K562 (cell line): ENCODE measurements around the gene TCL1B. TPM values are rescaled to one million over a fixed set of nuclear protein-coding genes. Genes with fewer than 3 reads are reported as not detected.

Experiments used
- ATAC-seq: fragments of 200-7000 bp; cut with Tn5 transposase; 3 replicates; pipeline ENCODE4 v1.9.1; 2020; ENCODE audit warnings: moderate library complexity
- BruUV-seq: library from RNA; stranded (reverse); fragments of 400-500 nt; replicated peaks from 2 replicates; lab custom pipeline; 2021; lab: Mats Ljungman, UMichigan
- CTCF ChIA-PET: fragments of 300-600 bp; formaldehyde crosslinking; extraction: SDS; loops from one replicate; lab custom pipeline; 2021; ENCODE audit warnings: low intra/inter-chr PET ratio; lab: Yijun Ruan, JAX
- POLR2A ChIA-PET: fragments of 300-600, 350-650 bp; sonication (Branson Sonifier 250); formaldehyde crosslinking; extraction: SDS; loops from one replicate; lab custom pipeline; 2021; ENCODE audit warnings: antibody characterized with exemption, inconsistent platforms; lab: Yijun Ruan, JAX
- DNase-seq, 4 experiments: peaks; one replicate each; pipeline versions ENCODE4 v3.0.0 to v3.0.0-alpha.2; 2011 to 2018; ENCODE audit warnings: low spot score in 3 of 4, mixed read lengths in 3 of 4; ENCODE audit errors: extremely low read depth in 1 of 4
- FAIRE-seq: peaks from 2 replicates; lab custom pipeline; 2011; peaks lifted over from hg19 to GRCh38; lab: Jason Lieb, UNC
- H2AFZ ChIP-seq: 2 replicates; pipeline ENCODE4 v1.6.0; 2011; ENCODE audit warnings: low read depth, low read length, control low read depth, inconsistent platforms
- H3K27ac ChIP-seq: fragments of 200-600 bp; 3 replicates; pipeline ENCODE4 v1.8.0; 2011; ENCODE audit warnings: low read depth, mild to moderate bottlenecking, control low read depth, inconsistent platforms, low read length, moderate library complexity, mixed read lengths; ENCODE audit errors: extremely low read depth
- H3K27me3 ChIP-seq, 2 experiments: fragments of 300-600 bp in 1 of 2; 2 replicates in 1 of 2; 3 replicates in 1 of 2; pipeline versions ENCODE4 v1.6.0 to v1.8.0; 2011; ENCODE audit warnings: inconsistent platforms in 2 of 2, low read length in 2 of 2, mild to moderate bottlenecking in 1 of 2, mixed read lengths in 1 of 2, moderate library complexity in 1 of 2; ENCODE audit not compliant: control insufficient read depth in 2 of 2, insufficient read depth in 2 of 2
- H3K36me3 ChIP-seq: fragments of 300-600 bp; 3 replicates; pipeline ENCODE4 v1.8.0; 2011; ENCODE audit warnings: mild to moderate bottlenecking, low read length, inconsistent platforms; ENCODE audit not compliant: control insufficient read depth, insufficient read depth
- H3K4me1 ChIP-seq, 2 experiments: fragments of 200-600 bp in 1 of 2; replicated peaks in 1 of 2; 2 replicates in 1 of 2; 3 replicates in 1 of 2; pipeline versions ENCODE4 v1.5.1 to v1.8.0; 2011; ENCODE audit warnings: inconsistent platforms in 2 of 2, low read length in 2 of 2, mild to moderate bottlenecking in 1 of 2, mixed read lengths in 1 of 2, moderate library complexity in 1 of 2; ENCODE audit not compliant: control insufficient read depth in 2 of 2, insufficient read depth in 2 of 2
- H3K4me2 ChIP-seq: 2 replicates; pipeline ENCODE4 v1.6.1; 2011; ENCODE audit warnings: low read length, control low read depth, inconsistent platforms, mixed read lengths; ENCODE audit not compliant: insufficient read depth
- H3K4me3 ChIP-seq: fragments of 200-600 bp; sonication (generic), shearing (Covaris generic); 2 replicates; pipeline ENCODE4 v1.5.1; 2016; ENCODE audit warnings: control low read depth, inconsistent platforms
- H3K79me2 ChIP-seq: fragments of 200-600 bp; 3 replicates; pipeline ENCODE4 v1.8.0; 2011; ENCODE audit warnings: low read length, inconsistent platforms; ENCODE audit not compliant: control insufficient read depth, insufficient read depth
- H3K9ac ChIP-seq, 2 experiments: 2 replicates each; pipeline versions ENCODE4 v1.6.0 to v1.6.1; 2011; ENCODE audit warnings: low read depth in 2 of 2, low read length in 2 of 2, control low read depth in 1 of 2, inconsistent platforms in 1 of 2, mild to moderate bottlenecking in 1 of 2, mixed read lengths in 1 of 2; ENCODE audit not compliant: insufficient read depth in 1 of 2
- H3K9me1 ChIP-seq: one replicate; pipeline ENCODE4 v1.6.0; 2011; ENCODE audit warnings: inconsistent platforms, mild to moderate bottlenecking, low read length, moderate library complexity; ENCODE audit not compliant: control insufficient read depth, insufficient read depth
- H3K9me3 ChIP-seq: replicated peaks from 2 replicates; pipeline ENCODE4 v1.5.1; 2011; ENCODE audit warnings: low read depth, low read length, inconsistent platforms; ENCODE audit not compliant: control insufficient read depth, insufficient read depth
- H4K20me1 ChIP-seq: replicated peaks from 2 replicates; pipeline ENCODE4 v1.6.1; 2011; ENCODE audit warnings: low read length, inconsistent platforms, mixed read lengths; ENCODE audit not compliant: control insufficient read depth, insufficient read depth
- DNMT1 ChIP-seq: fragments of 450-650 bp; IDR thresholded peaks from 2 replicates; pipeline ENCODE4 v1.6.1; 2016; ENCODE audit warnings: antibody characterized with exemption, mild to moderate bottlenecking
- EGR1 ChIP-seq: fragments of 450-650 bp; conservative IDR thresholded peaks from 2 replicates; pipeline ENCODE4 v1.6.1; 2017; ENCODE audit warnings: mild to moderate bottlenecking
- HINFP ChIP-seq: fragments of 450-650 bp; conservative IDR thresholded peaks from 2 replicates; pipeline ENCODE4 v1.6.1; 2016; ENCODE audit warnings: missing genetic modification characterization, low read depth, mild to moderate bottlenecking, control low read depth, missing compliant biosample characterization
- MEIS2 ChIP-seq: fragments of 450-650 bp; IDR thresholded peaks from 2 replicates; pipeline ENCODE4 v1.6.1; 2014; ENCODE audit warnings: mild to moderate bottlenecking; ENCODE audit not compliant: partially characterized antibody
- NFRKB ChIP-seq: fragments of 450-650 bp; IDR thresholded peaks from 2 replicates; pipeline ENCODE4 v1.6.1; 2016; ENCODE audit warnings: low read depth
- OTX1 ChIP-seq: fragments of 450-650 bp; formaldehyde crosslinking; IDR thresholded peaks from 2 replicates; pipeline ENCODE4 v1.4.0; 2022; ENCODE audit warnings: mild to moderate bottlenecking
- PHF20 ChIP-seq: fragments of 450-650 bp; IDR thresholded peaks from 2 replicates; pipeline ENCODE4 v1.6.1; 2018; ENCODE audit not compliant: partially characterized antibody
- PREB ChIP-seq: sonication (generic); formaldehyde crosslinking; IDR thresholded peaks from 2 replicates; pipeline ENCODE4 v1.8.1; 2023; ENCODE audit warnings: mild to moderate bottlenecking, missing genetic modification reagents
- RNF2 ChIP-seq: sonication (generic); IDR thresholded peaks from 2 replicates; pipeline ENCODE4 v1.6.1; 2016
- ZNF449 ChIP-seq: fragments of 250-450 bp; sonication (Bioruptor Pico); IDR thresholded peaks from 2 replicates; pipeline ENCODE4 v1.8.0; 2022; ENCODE audit warnings: moderate library complexity, mild to moderate bottlenecking, inconsistent platforms
- ZNF785 ChIP-seq: fragments of 250-450 bp; sonication (Bioruptor Pico); IDR thresholded peaks from 2 replicates; pipeline ENCODE4 v1.4.0; 2020; ENCODE audit warnings: mild to moderate bottlenecking
- WGBS: fragments of 100-300 bp; shearing (Covaris generic); methylation state at CpG from one replicate; pipeline ENCODE4 v1.1.6; 2016; ENCODE audit warnings: low coverage, mixed read lengths; ENCODE audit not compliant: insufficient coverage; ENCODE audit errors: missing lambda C conversion rate; 5-methylcytosine and 5-hydroxymethylcytosine counted together
- in situ Hi-C: fragments of 300-500 bp; cut with MboI; formaldehyde crosslinking; loops from 4 replicates; pipeline ENCODE4 v1.15.0; 2018; ENCODE audit warnings: inconsistent platforms, mixed read lengths
- intact Hi-C: fragments of 100-400 bp; cut with micrococcal nuclease; formaldehyde crosslinking; loops from 2 replicates; pipeline ENCODE4 v1.14.2; 2022
- polyA plus RNA-seq, 8 experiments: library from polyadenylated mRNA; depleted of rRNA in 4 of 8; stranded (reverse) in 5 of 8; unstranded in 3 of 8; fragments of >200 nt; fragmentation: Nextera tagmentation in 2 of 8; fragmentation: Illumina TruSeq in 1 of 8; extraction: Ambion mirVana in 2 of 8; extraction: Trizol in 1 of 8; gene quantifications; 2 replicates each; pipeline versions ENCODE4 v1.2.1 to v1.2.3, GENCODE V29; 2011 to 2014; ENCODE audit warnings: inconsistent platforms in 1 of 8, missing spikeins in 1 of 8
- total RNA-seq, 7 experiments: library from RNA; depleted of rRNA in 6 of 7; stranded (reverse); fragments of >200 nt in 6 of 7; fragmentation: Illumina TruSeq in 2 of 7; extraction: Trizol in 2 of 7; gene quantifications; 2 replicates each; pipeline versions ENCODE4 v1.2.1 to v1.2.3, GENCODE V29; 2011 to 2021; ENCODE audit warnings: low replicate concordance in 1 of 7

TCL1B gene
- total and polyA plus RNA-seq, 9 of the 15 experiments (the other 6 are each of a cell fraction or from before 2014, with no cell fraction given) = not detected

- intact Hi-C loops = no loop called here
- H2AFZ ChIP-seq = no peak overlapping the region
- H3K27ac ChIP-seq = no peak overlapping the region
- H3K27me3 ChIP-seq = no peaks in the 10 kb centered on the region; a peak in 1 of 5 replicates
- WGBS = 1% methylated on average over 7 of the region's 7 CpGs
- FAIRE-seq (no peak), ATAC-seq (no peak)
- BruUV-seq = no TSS peak
- POLR2A ChIA-PET = interaction anchor here (1.4 kb wide), 1 partner anchor 18 kb away, joined by 4 read pairs; no protein-coding TSS in a partner anchor
- H3K9me1 ChIP-seq = no peaks in the 10 kb centered on the region
- no peak overlapping the region for H3K4me3 ChIP-seq
- no peaks in the 10 kb centered on the region; the same call in 1 of the 2 replicates for H4K20me1 ChIP-seq
- TF ChIP-seq PREB (CRISPR knock-in tag) (no peak), EGR1 (no peak), DNMT1 (no peak), ZNF785 (CRISPR knock-in tag) (no peak), RNF2 (no peak), ZNF449 (CRISPR knock-in tag) (no peak), MEIS2 (no peak), PHF20 (no peak), HINFP (tag) (no peak), OTX1 (CRISPR knock-in tag) (no peak), NFRKB (no peak)
- TF ChIP-seq, all 486 proteins: peak for 0
- H3K9ac ChIP-seq = no peak overlapping the region
- no peak for DNase-seq
- H3K4me2 ChIP-seq = no peak overlapping the region
- CTCF ChIA-PET = no interaction called here
- no peaks in the 10 kb centered on the region for H3K4me1 ChIP-seq
- H3K79me2 ChIP-seq = no peaks in the 10 kb centered on the region
- in situ Hi-C loops = no loop called here
- no peaks in the 10 kb centered on the region for H3K9me3 ChIP-seq
- no peaks in the 10 kb centered on the region for H3K36me3 ChIP-seq
Measured at GRCh38 chr14:95649230-95649629, 37.0 kb upstream of the TCL1B start.
